Measurements from ENCODE around the gene C10orf90. TPM values are rescaled to one million over a fixed set of nuclear protein-coding genes. Genes with fewer than 3 reads are reported as not detected.

Gene C10orf90
- total RNA-seq, 1 donor from 2014 or later = not detected

DNA sequence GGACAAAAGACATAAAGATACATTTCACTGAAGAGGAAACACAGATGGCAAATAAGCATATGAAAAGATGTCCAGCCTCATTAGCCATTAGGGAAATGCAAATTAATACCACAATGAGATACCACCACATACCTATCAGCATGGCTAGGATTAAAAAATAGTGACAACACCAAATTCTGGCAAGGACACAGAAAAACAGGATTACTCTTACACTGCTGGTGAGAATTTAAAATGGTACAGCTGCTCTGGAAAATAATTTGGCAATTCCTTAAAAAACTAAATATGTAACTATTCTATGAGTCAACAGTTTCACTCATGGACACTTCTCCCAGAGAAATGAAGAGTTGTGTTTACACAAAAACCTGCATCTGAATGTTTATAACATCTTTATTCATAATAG is 121.1 kb downstream of the C10orf90 start:
- intact Hi-C loops (cut with micrococcal nuclease) = no loop called here

GRCh38 chr10:126544565-126544964 is 125.9 kb downstream of the C10orf90 start:
- intact Hi-C loops (cut with micrococcal nuclease) = no loop called here

- intact Hi-C loops (cut with micrococcal nuclease) = no loop called here
These were observed 131.9 kb downstream of the C10orf90 start for GRCh38 chr10:126538439-126539135.

DNA sequence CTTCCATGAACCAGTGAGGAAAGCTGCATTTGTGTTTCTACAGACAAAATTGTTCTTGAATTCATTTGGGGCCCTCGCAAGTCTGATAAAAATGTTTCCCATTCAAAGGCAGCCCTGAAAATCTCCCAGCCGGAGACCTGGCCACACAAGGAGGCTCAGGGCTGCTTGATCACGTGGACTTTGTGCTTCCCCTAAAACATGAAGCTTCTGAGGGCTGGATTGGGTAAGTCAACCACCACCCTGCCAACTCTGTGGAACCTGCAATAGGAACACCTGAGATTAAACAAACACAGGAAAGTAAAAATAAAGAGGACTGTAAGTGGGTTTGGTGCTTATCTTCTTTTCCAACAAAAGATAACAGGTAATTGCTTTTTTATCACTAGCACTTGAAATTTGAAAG is 133.8 kb downstream of the C10orf90 start:
- intact Hi-C loops (cut with micrococcal nuclease) = no loop called here

- intact Hi-C loops (cut with micrococcal nuclease) = no loop called here
These were observed 134.3 kb downstream of the C10orf90 start for GRCh38 chr10:126536148-126536547.

DNA sequence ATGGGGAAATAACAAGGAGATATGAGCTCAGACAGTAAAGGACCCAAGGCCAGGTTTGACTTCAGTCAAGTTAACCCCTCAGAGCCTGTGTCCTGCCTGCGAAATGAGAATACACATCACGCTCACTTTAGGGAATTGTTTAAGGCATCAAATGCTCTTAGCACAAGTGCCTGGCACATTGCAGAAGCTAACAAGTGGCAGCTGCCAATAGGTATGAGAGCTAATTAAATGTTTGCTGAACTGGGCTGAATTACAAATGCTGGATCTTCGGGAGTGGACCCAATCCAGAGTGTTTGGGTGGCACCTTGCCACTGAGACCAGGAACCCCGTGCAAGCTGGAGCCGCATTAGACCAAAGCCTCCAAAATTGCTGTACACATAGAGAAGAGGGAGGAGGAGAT is 136.8 kb downstream of the C10orf90 start:
- intact Hi-C loops (cut with micrococcal nuclease) = no loop called here

DNA sequence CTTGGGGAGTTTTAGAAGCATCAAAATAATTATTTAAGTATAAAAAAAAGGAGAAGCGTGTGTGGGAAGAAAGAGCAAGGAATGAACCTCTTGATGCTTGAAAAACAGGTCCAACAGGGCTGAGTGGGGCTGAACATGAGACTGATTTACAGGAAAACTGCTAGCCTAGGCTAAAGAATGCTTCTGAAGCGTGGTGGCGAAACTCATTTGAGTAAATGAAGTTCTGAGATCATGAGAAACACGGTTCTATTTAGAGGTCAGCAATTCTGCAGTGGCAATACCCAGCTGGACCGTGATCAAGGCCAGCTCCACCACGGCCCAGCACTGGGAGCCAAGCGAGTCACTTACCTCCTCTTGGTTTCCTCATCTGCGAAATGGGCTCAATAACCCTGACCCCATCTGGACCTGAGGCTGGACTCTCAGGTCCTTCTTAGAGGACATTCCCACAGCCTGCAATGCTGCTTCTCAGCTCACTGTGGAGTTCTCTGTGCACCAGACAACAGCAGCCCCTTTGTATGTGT is 142.1 kb downstream of the C10orf90 start:
- intact Hi-C loops (cut with micrococcal nuclease) = no loop called here

DNA sequence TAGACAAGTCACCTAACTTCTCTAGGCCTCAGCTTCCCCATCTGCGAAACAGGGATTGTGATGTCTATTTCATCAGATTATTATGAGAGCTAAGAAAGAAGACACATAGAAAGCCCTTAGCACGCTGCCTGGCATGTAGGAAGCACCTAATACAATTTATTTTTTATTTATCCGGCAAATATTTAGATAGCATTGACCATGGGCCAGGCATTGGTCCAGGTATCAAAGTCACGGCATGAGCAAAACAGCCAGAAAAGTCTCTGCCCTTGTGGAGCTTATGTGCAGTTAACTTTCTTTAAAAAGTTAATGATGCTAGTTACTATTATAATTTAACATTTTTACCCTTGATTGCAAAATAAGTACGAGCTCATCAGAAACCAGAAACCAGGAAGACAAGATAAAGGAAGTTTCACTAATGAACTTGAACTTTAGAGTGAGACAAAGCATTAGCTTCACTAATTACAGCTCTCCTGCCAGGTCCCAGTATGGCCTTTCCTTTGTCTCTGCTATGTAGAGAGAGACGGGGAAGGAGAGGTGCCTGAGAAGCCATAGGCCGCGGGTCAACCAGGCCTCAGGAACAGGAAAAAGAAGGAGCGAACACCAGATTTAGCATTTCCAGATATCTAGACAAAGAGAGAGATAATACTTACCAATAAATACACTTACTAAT is 142.7 kb downstream of the C10orf90 start:
- intact Hi-C loops (cut with micrococcal nuclease) = no loop called here

- intact Hi-C loops (cut with micrococcal nuclease) = no loop called here
These were observed 145.2 kb downstream of the C10orf90 start for GRCh38 chr10:126525326-126525725.

- intact Hi-C loops (cut with micrococcal nuclease) = no loop called here
These were observed 146.0 kb downstream of the C10orf90 start for GRCh38 chr10:126524526-126524925.

- intact Hi-C loops (cut with micrococcal nuclease) = no loop called here
These were observed 147.4 kb downstream of the C10orf90 start for GRCh38 chr10:126523071-126523470.

DNA sequence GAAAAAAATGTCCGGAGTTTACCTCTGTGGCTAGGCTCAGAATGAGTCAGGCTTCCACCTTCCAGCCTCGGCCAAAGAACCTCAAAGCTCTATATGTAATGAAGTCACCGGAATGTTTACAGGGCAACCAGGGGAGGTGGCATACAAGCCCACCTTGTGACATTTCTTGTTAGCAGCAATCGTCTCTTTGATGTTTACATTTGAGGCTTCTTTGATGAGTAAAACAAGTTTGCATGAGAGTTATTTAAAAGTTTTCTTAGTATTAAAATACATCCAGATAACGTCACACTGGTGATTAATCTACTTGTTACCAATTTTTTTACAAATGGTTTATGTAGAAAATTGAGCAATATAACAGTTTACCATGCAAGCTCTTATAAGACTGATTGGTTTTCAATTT is 149.1 kb downstream of the C10orf90 start:
- intact Hi-C loops (cut with micrococcal nuclease) = no loop called here

DNA sequence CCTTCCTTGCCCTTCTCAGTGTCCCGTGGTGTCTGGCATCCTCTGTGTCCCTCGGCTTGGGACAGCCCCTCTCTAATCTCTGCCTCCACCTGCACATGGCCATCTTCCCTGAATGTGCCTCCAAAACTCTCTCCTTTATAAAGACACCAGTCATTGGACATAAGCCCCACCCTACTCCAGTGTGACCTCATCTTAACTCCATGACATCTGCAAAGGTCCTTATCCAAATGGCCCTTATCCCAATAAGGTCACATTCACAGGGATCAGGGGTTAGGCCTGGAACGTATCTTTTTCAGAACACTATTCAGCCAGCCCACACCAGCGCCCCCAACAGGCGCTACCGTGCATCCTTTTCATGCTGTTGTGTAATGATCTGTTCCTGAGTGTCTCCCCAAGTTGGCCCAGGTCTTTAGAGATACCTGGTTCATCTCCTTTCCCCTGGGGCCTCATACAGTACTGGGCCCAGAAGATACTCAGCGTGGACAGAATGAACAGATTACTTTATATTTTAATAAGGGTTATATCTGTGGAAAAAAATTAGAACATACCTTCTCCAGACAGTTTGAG is 149.7 kb downstream of the C10orf90 start:
- intact Hi-C loops (cut with micrococcal nuclease) = no loop called here

DNA sequence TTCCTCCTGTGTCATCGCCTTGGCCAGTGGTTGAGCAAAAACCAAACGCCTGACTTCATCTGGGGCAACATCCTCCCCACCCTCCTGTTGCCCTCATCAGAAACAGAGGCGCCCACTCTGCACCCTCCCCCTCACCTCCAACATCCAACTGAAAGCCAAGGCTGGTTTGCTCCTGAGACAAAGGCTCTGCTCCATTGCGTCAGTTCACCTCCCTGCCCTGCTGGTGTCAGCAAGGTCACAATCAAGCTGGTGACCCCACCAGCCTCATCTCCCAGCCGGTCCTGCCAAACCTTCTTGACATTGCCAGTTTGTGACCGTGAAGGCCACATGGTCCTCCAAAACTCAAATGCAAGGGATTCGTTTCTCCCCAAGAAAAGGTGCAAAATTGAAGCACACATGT is 150.5 kb downstream of the C10orf90 start:
- intact Hi-C loops (cut with micrococcal nuclease) = no loop called here

DNA sequence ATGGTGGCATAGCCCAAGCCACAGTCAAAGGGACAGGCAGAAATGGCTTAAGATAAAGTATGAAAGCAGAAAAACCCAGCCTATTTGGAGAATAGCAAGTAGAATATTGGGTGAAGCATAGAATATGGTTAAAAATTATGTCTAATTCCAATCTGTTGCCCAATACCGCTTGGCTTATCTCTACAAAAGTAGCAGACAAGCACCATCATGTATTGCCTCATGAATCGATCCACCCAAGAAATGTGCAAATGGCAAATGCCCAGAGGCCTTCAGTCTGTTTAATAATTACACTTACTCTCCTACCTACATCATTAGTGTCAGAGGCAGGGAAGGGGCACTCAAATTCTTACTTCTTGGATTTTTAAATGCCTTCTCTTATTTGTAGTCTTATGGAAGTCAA is 151.3 kb downstream of the C10orf90 start:
- intact Hi-C loops (cut with micrococcal nuclease) = no loop called here

DNA sequence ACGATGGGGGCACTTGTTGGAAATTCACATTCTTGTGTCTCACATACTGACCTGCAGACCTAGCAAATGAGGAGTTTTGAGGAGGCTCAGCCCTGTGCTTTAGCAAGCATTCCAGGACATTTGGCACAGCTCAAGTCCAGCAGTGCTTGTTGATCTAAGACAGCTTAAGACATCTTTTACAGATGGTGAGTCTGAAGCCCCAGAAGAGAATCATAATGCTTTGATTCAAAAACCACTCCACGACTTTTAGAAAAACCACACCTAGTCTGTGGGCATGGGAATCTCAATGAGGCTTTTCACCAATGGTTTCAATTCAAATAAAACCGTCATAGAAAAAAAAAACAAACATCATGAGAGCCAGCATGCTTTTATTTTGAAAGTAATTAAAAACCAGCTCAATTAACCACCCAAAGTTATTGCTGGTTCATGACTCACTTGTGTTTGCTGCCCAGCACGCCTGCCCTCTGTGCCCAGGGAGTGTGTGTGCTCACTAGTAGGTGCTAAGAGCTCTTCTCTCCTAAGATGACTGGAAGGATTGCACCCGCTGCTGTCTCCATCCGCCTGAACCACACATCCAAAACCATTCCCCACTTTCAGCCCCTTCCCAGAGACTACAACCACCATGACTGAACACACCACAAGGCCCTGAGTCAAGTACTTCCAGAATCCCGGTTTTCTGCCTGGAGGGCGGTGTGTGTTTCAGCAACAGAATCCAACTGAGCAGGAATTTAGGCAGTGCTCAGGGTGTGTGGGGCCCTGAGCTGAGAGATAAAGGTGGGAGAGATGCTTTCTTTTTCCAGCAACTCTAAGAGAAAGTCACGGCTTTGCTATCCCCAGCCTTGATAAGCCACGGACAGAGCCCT is 152.0 kb downstream of the C10orf90 start:
- intact Hi-C loops (cut with micrococcal nuclease) = no loop called here

GRCh38 chr10:126516515-126516914 is 154.0 kb downstream of the C10orf90 start:
- intact Hi-C loops (cut with micrococcal nuclease) = no loop called here

DNA sequence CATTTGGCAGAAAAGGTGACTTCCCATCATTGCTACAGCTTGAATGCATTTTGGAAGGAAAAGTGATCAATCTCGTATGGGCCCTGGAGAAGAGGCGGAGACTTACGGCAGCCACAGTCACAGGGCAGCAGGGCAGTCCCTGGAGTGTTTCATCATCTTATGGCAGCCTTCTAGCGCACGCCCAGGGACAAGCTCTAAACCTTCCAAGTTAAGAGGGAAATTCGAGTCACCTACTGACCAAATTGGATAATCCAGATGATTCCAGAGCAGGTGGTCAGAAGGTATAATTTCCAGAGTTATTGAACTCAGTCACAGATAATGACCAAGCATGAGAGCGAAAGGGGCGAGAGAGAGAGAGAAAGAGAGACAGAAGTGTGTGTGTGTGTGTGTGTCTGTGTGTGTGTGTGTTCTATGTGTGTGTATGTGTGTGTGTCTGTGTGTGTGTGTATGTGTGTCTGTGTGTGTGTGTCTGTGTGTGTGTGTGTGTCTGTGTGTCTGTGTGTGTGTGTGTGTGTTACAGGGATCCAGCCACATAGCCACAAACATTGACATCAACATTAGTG is 158.5 kb downstream of the C10orf90 start:
- intact Hi-C loops (cut with micrococcal nuclease) = no loop called here

DNA sequence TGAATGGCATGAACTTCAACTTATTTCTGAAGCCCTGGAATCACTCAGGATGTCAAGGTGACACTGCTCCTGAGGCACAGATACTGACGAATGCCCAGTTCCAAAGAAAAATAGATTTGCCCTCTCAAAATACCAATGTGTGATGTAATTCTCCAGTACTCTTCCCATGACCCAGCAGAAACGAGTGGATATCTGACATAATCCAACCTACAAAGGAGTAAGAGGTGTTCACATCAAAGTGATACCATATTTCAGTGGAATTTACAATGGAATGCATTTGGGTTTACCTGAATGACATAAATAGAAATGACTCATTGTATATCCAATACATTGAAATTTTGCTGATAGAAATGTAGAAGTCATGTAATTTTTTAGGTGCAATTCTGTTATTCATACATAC is 161.3 kb downstream of the C10orf90 start:
- intact Hi-C loops (cut with micrococcal nuclease) = no loop called here

DNA sequence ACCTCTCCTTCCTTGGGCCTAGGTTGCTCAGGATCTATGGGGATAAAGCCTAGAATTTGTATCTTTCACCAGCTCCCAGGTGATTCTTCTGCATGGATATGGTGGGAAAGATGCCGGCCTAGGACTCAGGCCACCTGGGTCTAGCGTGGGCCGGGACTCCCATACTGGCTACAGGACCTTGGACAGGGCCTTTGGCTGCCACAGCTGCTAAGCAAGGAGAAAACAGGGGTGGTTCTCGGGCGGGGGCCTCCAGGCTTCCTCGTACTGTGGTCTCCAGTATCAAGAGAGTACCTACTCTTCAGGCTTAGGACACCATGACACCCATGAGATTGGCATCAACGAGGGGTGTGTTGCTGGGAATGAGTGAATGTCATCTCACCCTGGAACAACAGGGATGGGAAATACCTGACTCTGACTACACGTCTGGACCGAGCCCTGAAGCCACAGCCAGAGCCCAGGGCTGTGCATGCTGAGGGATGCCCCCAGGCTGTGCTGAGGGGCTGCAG is 161.9 kb downstream of the C10orf90 start:
- intact Hi-C loops (cut with micrococcal nuclease) = no loop called here

GRCh38 chr10:126504761-126505112 is 165.8 kb downstream of the C10orf90 start:
- intact Hi-C loops (cut with micrococcal nuclease) = loop anchor here (5.0 kb wide), 1 partner anchor 637 kb away; no protein-coding TSS in a partner anchor
